Middle frontal gyrus (tissue), 1 donor: Measurements from ENCODE around the gene JUND.

Experiments used
- DNase-seq: peaks from one replicate; pipeline ENCODE4 v3.0.0-alpha.2; 2015; ENCODE audit warnings: low spot score; ENCODE audit errors: extremely low spot score

The JUND gene

GRCh38 chr19:18239303-18239702 is 42.1 kb downstream of the JUND start:
- no peak for DNase-seq

GRCh38 chr19:18234194-18234593 is 47.2 kb downstream of the JUND start:
- DNase-seq = no peak

- no peak for DNase-seq
These were observed 48.1 kb downstream of the JUND start for GRCh38 chr19:18233224-18233825.

- DNase-seq = no peak
These were observed 48.7 kb downstream of the JUND start for GRCh38 chr19:18232540-18233223.

GRCh38 chr19:18231775-18232174 is 49.6 kb downstream of the JUND start:
- no peak for DNase-seq

GRCh38 chr19:18230941-18231734 is 50.3 kb downstream of the JUND start:
- DNase-seq = no peak

- no peak for DNase-seq
These were observed 51.5 kb downstream of the JUND start for GRCh38 chr19:18229915-18230314.
